NCI-H1436 treated with DMSO at 0.1 percent for 48 hours (cell line): ENCODE measurements around the gene ZNF622.
"Not testable (repeated sequence)": the region's sequence is repeated elsewhere in the genome, so short reads cannot be mapped to it uniquely, and the experiment has no call there.

Experiments
- DNase-seq: peaks from one replicate; lab custom pipeline; 2025; lab: John Stamatoyannopoulos, UW

Gene ZNF622

DNA sequence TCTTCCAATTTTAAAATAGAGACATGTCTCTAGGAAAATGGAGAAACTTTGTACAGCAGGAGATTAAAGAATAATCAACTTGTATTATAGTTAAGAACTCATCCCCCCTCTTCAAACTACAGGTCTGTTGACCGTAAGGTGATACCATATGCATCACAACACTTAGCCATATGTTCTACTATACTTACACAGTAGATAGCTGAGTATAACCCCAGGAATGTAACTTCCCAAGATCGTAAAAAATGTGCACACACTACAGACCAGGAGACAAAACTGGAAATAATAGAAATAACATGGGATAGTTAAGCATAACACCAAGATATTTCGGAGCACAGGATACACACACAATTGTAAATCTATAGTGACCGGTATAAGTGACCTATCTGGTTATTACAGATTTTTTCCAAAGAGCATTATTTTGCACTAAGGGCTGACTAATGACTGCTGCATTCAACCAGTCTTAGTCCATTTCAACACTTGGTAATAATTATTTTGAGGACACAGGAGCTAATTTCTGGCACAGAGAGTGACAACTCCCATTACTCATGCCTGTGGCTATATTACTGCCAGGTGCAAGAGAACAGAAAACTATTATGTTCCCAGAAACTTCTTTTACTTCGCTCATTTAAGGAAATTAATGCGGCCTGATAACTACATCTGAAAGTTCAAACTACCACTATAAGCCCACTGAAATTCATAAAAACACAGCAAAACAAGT is 15.4 kb upstream of the ZNF622 start:
- DNase-seq, result no peak

DNA sequence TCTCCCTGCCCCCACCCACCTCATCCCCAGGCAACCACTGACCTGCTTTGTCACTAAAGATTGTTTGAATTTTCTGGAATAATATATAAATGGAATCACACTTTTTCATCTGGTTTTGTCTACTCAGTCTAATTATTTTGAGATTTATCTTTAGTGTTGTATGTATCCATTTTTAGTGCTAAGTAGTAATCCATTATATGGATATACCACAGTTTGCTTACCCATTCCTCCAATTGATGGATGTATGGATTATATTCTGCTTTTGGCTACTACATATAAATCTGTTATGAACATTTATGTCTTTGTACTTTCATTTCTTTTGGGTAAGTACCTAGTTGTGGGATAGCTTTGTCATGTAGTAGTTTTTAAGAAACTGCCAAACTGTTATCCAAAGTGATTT is 14.5 kb upstream of the ZNF622 start:
- DNase-seq, result no peak

DNA sequence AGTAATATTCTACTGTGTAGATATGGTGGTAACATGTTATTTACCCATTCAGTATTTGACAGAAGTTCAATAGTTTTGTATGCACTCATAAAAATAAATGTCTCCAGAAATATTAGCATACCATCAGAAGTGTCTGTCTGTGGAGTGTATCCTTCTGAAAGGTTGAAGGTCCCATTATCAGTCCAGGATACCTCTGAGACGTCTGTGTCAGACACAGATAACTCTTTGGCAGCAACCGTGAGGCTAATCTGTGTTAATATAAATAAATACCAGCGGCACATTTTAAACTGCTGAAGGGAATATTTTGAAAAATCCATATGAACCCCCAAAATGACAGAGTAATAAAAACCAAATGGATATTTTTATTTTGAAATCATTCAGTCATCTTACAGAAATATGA is 11.9 kb upstream of the ZNF622 start:
- DNase-seq, result no peak

DNA sequence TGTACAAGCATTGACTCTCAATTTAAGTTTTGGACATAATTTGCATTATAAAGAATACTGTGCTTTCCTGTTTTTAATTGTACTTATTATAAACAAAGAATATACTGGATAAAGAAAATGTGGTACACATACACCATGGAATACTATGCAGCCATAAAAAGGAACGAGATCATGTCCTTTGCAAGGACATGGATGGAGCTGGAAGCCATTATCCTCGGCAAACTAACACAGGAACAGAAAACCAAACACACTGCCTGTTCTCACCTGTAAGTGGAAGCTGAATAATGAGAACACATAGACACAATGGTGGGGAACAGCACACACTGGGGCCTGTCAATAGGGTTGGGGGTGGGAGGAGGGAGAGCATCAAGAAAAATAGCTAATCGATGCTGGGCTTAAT is 10.8 kb upstream of the ZNF622 start:
- not testable (repeated sequence) for DNase-seq

DNA sequence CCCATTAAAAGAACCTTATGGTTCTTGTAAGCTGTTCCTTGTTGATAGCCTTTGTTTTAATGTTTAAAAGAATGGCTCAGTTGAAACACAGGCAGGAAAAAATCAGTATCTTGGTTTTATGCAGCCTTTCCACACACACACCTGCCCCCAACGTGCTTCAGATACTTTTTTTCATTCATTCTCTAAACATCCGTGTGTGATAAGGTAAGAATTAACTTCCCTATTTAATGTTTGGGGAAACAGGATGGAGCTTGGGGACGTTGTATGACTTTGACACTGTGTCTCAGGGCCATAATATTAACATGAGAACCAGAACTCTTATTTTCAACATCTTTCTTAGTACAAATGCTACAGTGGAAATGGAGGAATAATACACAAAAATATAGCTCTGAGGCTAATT is 5.8 kb upstream of the ZNF622 start:
- DNase-seq, result no peak

DNA sequence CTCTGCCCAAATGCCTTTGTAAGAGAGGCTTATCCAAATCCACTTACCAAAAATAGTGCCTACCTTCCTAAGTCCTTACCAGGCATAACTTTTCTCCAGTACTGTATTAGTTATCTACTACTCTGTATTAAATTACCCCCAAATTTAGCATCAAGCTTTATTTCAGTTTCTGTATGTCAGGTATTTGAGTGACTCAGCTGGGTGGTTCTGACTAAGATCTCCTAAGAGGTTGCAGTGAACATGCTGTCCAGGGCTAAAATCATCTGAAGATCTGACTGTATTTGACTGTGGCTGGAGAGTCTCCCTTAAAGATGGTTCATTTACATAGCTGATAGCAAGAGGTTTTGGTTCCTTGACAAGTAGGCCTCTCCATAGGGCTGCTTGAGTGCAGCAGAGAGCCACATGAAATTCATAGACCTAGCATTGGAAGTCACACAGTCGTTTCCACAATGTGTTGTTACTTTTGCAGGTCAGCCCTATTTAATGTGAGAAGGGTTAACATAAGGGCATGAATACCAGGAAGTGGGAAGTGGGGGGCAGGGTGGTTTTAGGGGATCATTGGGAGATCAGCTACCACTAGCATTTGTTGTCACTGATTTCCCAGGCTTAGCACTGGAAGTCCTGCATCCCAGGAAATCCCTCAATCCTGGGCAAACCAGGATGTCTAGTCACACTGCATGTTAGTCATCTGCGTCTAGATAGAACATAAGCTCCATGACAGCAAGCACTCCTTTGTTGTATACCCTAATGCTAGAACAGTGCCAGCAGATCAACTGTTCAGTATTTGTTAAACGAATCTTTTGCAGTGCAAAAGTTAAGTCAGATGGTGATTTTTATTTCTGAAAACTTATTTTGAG is 2.0 kb upstream of the ZNF622 start:
- no peak for DNase-seq

DNA sequence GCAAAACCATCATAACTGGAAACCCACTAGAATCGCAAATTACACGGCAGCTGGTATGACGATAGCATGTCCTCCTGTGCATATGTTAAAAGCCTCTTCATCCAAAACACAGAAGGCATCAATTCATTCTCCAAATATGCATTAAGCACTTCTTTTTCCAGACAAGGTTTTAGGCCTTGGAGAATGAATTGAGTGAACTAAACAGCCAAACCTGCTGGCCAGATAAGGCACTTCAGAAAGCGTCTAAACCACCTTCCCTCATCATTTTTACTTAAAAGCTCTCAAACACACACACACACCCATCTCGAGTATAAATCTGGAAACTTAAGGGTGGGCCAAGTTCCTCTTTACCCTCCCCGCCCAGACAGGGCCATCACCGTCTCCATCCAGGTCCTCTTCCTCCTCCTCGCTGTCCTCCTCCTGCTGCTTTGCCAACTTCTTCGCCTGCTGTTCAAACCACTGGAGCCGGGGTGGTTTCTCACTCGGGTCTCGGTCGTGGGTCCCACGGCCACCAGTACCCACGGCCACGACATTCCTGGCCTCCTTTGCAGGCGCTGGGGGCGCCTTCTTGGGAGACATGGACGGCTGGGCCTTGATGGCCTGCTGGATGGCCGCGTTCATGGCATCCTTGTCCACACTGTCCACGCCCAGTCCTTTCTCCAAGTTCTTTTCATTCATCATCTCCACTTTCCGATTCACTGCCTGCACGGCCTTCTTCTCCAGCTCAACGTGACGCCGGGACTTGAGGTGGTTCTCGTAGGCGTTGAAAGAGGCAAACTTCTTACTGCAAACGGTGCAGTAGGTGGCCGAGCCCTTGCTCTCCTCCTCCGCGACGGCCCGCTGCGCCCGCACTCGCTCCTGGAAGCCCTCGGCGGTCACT is 696 bp downstream of the ZNF622 start:
- DNase-seq, result no peak

DNA sequence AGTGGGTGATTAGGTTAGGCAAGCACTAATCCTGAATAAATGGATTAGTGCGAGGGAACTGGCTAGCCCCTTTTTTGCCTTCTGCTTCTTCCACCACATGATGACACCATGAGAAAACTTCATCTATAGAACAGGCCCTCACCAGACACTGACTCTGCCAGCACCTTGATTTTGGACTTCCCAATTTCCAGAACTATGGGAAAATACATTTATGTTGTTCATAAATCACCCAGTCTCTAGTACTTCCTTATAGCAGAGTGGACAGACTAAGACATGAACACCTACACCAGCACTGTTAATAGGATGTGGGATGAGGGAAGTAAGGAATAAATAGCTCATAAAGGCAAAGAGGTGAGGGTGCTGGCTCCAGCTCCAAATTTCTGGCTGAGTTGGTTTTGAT is 1.4 kb downstream of the ZNF622 start:
- no peak for DNase-seq

DNA sequence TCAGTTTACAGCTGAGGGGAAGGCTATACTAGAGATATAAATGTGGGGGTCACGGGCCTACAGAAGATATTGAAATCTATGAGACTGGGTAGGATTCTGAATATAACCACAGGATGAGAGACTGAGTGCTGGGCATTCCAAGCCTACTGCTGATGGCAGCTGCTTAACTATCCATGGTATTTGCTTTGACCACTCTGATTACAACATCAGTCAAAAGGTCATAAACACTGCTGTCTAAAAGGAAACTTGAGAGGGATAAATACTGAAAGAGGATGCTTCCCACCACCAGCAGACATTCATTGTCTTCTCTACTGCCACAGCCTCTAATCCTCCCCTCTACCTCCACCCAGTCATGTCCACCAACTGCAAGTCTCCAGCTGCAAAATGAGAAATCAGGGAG is 3.8 kb downstream of the ZNF622 start:
- no peak for DNase-seq

DNA sequence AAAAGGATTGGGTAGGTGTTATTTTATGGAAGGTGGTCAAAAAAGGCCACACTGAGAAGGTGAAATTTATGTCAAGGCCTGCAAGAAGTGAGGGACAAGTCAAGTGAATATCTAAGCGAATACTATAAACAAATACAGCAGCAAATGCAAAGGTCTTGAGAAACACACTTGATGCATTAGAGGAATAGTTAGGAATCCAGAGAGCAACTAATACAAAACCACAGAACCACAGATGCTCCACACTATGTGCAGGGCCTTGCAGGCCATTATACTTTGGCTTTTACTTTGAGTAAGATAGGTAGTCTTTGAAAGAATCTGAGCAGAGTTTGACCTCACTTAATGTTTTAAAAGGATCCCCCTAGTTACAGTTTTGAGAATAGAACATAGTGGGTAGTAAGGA is 4.6 kb downstream of the ZNF622 start:
- DNase-seq, result no peak

DNA sequence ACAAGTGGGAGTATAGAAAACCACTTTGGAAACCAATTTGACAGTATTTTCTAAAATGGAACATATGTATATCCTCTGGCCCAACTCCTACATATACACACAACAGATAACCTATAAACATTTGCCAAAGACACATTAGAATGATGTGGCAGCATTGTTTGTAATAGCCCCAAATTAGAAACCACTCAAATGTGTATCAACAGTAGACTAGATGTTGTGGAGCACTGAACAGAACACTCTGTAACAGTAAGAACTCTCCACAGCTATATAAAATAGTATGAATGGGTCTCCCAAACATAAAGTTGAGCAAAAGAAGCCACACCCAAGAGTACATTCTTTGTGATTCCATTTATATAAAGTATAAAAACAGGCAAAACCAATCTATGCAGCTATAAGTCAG is 6.1 kb downstream of the ZNF622 start:
- DNase-seq, result no peak

DNA sequence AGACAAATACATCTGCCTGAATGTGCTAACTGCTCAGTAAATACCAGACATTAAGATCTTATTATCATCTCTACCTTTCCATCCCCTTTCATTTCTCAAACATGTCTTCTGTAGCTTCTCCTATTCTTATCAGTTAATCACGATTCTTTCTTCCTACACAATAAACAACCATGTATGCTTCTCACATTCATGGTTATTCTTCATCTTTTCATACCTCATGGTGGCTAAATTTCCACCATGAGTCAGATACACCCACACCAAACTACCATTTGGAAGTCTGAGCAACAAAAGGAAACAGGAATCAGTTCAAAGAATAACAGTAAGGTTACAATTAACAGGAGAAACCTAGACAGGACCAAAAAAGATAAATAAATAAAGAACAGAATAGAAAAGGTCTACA is 7.7 kb downstream of the ZNF622 start:
- DNase-seq, result no peak

DNA sequence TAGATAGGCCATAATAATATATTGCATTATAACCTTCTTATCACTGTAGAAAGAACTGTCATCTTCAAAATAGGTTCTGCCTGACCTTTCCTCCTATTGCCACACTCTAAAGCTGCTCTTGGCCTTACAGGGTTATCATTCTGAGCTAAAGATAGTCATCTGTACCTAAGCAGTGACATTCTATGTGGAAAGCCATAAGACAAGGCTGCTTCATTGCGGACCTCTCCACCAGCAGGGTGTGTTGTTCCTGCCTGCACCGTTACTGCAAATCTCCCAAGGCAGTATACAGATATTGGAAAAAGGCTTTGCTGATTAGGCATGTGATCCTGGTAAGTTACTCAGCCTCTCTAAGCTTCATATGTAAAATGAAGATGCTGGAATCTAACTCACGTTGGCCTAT is 8.1 kb downstream of the ZNF622 start:
- DNase-seq, result no peak

DNA sequence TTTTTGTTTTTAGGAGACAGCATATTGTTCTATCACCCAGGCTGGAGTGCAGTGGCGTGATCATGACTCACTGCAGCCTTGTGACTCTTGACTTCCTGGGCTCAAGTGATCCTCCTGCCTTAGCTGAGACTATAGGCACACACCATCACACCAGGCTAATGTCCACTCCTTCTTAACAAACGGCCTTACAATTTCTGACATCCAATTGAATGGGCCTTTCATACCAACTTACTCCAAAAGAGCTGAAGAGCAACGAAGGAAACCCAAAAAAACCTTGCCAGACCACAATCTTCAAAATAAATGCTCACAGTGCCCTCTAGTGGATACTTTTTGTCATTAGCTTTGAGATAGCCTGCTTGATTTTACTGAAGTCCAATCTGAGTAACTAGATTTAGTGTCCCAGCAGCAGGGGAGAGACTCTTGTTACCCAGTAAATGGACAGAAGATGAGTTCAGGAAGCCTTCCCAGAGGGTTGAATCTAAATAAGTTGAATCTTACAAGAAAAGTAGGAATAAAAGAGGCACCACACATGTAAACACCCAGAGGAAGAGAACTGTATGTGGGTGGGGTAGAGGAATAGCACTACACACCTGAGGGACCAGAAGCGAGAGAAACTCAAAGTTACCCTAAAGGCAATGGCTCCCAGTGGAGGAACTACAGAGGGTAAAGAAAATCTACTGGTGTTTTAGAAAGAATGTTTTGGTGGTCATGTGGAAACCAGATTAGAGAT is 9.3 kb downstream of the ZNF622 start:
- DNase-seq, result no peak

DNA sequence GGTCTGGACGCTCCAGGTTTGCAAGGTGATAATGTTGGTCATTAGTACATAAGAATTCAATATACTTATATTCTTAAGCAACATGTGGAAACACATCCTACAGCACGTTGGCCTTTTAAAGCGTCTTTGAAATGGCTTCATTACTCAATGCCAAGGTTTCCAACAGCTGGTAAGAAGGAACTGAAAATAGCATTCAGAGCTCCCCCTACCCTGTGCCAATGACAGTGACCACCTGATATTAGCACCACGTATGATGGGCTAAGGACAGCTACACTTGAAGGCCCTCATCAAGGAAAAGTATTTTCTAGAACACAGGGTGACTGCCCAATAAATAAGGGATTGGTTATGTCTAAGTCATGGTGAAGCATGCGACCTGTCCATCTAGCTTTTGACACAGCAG is 9.9 kb downstream of the ZNF622 start:
- no peak for DNase-seq

DNA sequence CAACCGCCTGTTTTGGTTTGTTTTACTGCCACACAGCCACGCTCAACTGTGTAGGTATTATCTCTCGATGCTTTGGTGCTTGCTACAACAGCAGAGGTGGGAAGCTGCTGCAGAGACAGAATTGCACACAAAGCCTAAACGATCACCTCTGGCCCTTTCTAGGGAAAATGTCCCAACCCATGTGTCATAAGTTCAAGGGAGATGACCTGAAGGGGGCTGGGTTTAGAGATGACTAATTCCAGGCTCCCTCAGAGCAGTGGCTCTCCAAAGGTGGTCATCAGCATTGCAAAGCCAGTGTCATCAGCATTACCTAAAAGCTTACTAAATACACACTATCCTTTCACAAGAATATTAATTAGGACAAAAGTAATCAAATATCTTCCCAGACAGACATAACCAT is 10.9 kb downstream of the ZNF622 start:
- DNase-seq, result no peak

DNA sequence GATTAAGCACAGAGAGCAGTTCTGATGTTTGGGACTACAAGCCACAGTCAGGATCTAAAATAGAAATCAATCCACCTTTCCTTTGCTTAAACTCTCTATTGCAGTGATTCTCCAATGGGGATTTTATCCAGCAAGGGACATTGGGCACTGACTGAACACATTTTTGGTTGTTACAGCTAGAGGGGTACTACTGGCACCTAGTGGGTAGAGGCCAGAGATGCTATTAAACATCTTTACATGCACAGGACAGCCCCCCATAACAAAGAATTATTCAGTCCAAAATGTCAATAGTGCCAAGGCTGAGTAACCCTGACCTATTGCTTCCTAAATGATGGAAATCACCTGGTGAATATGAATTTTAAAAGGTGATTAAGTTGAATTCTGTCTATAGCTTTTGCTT is 12.0 kb downstream of the ZNF622 start:
- DNase-seq, result no peak

DNA sequence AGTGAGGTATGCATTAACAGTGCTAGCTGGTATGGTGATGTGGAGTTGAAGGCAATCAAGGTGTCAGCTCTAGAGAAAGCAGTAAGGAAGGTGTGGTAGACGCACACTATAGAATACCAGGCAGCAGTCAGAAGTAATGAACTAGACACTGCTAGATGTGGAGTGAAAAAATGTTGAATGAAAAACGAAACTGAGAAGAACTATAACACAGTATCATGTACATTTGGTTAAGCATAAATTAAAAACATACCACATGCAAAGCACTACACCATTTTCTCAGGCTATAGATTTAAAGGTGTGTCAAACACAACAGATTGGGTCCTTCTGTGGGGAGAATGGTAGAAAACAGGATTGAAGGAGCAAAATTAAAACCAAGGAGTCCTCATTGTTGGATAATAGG is 15.4 kb downstream of the ZNF622 start:
- no peak for DNase-seq

DNA sequence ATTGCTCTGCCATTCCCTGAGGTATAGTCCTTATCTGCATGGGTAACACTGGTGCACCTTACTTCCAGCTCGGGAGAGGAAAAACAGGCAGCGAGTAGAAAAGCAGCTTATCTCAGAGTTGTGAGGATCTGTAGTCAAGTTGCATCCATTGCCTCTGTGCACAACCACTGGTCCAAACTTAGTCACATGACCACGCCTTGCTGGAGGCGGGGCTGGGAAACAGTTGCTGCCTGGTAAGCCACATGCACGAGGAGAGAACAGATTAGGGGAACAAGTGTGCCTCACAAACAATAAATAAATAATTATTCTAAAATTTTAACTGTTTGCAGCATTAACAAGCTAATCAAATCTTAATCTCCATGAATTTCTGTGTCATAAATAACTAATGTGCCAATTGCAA is 18.6 kb downstream of the ZNF622 start:
- DNase-seq, result no peak

DNA sequence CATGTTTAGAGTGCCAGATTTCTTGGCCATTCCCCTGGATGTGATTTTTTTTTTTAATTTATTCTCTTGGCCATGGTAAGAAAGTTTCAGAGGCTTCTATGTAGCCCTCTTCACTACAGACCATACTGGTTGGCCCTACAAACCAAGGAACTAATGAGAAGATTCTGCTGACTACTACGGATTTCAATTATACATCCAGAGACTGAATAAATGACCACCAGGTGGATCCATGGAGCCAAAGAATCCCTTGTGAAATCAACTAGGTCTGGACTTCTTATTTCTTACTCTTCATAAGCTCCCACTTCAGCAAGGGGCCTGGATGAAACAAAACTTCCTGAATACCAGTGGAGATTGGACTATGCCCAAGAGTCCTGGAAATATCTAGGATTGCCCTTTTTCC is 27.6 kb downstream of the ZNF622 start:
- no peak for DNase-seq

DNA sequence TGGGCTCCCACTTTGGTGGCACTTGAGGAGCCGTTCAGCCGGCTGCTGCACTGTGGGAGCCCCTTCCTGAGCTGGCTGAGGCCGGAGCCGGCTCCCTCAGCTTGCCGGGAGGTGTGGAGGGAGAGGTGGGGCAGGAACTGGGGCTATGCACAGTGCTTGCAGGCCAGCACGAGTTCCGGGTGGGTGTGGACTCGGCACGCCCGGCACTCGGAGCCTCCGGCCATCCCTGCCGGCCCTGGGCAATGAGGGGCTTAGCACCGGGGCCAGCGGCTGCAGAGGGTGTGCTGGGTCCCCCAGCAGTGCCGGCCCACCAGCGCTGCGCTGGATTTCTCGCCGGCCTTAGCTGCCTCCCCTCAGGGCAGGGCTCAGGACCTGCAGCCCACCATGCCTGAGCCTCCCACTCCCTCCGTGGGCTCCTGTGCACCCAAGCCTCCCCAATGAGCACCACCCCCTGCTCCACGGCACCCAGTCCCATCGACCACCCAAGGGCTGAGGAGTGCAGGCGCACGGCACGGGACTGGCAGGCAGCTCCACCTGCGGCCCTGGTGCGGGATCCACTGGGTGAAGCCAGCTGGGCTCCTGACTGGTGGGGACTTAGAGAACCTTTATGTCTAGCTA is 29.4 kb downstream of the ZNF622 start:
- not testable (repeated sequence) for DNase-seq

DNA sequence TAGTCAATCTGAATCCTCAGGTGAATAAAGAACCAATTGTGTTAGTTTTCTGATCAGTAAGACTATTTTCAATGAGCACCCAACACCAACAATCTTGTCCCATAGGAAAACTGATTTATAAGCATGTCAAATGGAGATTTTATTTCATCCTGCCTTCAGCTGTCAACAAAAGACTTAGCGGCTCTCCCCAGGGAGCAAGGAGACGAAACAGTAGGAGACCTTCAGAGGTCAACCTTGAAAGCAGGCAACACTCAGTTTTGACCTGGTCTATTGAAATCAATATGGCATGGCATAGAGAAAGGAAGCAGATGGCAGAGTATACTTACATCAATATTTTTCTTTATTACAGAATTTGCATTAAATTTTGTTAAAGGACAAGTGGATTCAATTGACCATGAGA is 34.1 kb downstream of the ZNF622 start:
- DNase-seq, result no peak
